Heart left ventricle (tissue), 16 donors: ENCODE results near the gene TRRAP. TPM values are rescaled to one million over a fixed set of nuclear protein-coding genes. Genes with fewer than 3 reads are reported as not detected.

Experiments
- ATAC-seq, 4 donors: fragments of 200-7000 bp; cut with Tn5 transposase; one replicate each; pipeline ENCODE4 v1.9.1; 2020 to 2022; ENCODE audit warnings: moderate library complexity in 4 of 4, mild to moderate bottlenecking in 3 of 4, moderate number of reproducible peaks in 1 of 4
- DNase-seq, 5 donors: peaks; one replicate each; pipeline ENCODE4 v3.0.0-alpha.2; 2020
- H3K27ac ChIP-seq, 12 donors: fragments of 200-600 bp; sonication (generic) in 4 of 12; one replicate each; pipeline versions ENCODE4 v1.5.0 to v1.8.0; 2016 to 2022; ENCODE audit warnings: mild to moderate bottlenecking in 2 of 12
- H3K27me3 ChIP-seq, 9 donors: fragments of 200-600 bp; sonication (generic) in 2 of 9; one replicate each; pipeline versions ENCODE4 v1.5.1 to v1.8.0; 2016 to 2022; ENCODE audit warnings: mild to moderate bottlenecking in 3 of 9
- H3K36me3 ChIP-seq, 9 donors: fragments of 200-600 bp; sonication (generic) in 2 of 9; one replicate each; pipeline versions ENCODE4 v1.5.0 to v1.8.0; 2018 to 2022; ENCODE audit warnings: mild to moderate bottlenecking in 2 of 9
- H3K4me1 ChIP-seq, 12 donors: fragments of 200-600 bp; sonication (generic) in 4 of 12; one replicate each; pipeline versions ENCODE4 v1.5.0 to v1.8.0; 2016 to 2022; ENCODE audit warnings: mild to moderate bottlenecking in 3 of 12
- H3K4me3 ChIP-seq, 12 donors: fragments of 200-600 bp; sonication (generic) in 4 of 12; one replicate each; pipeline versions ENCODE4 v1.5.0 to v1.8.0; 2017 to 2022; ENCODE audit warnings: mild to moderate bottlenecking in 9 of 12, moderate library complexity in 4 of 12
- H3K9me3 ChIP-seq, 12 donors: fragments of 200-600 bp; sonication (generic) in 4 of 12; one replicate each; pipeline versions ENCODE4 v1.5.0 to v1.8.0; 2016 to 2022; ENCODE audit warnings: mild to moderate bottlenecking in 1 of 12
- POLR2A ChIP-seq, 2 donors: fragments of 450-650 bp; IDR thresholded peaks; one replicate each; pipeline ENCODE4 v1.6.1; 2017; ENCODE audit warnings: antibody characterized with exemption in 2 of 2, mild to moderate bottlenecking in 2 of 2, moderate library complexity in 2 of 2
- WGBS, 4 donors: extraction: QIAGEN DNeasy Blood & Tissue Kit in 2 of 4; methylation state at CpG; one replicate each; pipeline versions ENCODE4 v1.1.5 to v1.1.7; 2013 to 2018; 5-methylcytosine and 5-hydroxymethylcytosine counted together
- intact Hi-C, 10 donors: fragments of 100-400 bp; cut with DNase I; formaldehyde crosslinking; loops; one replicate each; pipeline versions ENCODE4 v1.11.1 to v1.14.2; 2022
- polyA plus RNA-seq, 2 donors: library from polyadenylated mRNA; stranded (reverse); fragments of 200-250 nt; gene quantifications; one replicate each; pipeline ENCODE4 v1.2.3, GENCODE V29; 2013
- total RNA-seq, 9 donors: library from RNA; depleted of rRNA in 2 of 9; stranded (reverse); fragments of >200 nt in 2 of 9; fragmentation: NEBNext Ultra II Directional in 3 of 9; extraction: Animal tissue kit (Norgen Biotek cat#: 25700) in 3 of 9; gene quantifications; one replicate each; pipeline versions ENCODE4 v1.1.0 to v1.2.4, GENCODE V29; 2016 to 2023
- TF ChIP-seq, protein P1 (sequence below), 12 donors: fragments of 200-600 bp; sonication (generic) in 4 of 12; IDR thresholded peaks; one replicate each; pipeline versions ENCODE4 v1.5.0 to v1.8.0; 2018 to 2022; ENCODE audit warnings: antibody characterized with exemption in 12 of 12, mild to moderate bottlenecking in 5 of 12
- donor health status: ischemic (EF 13 %, LVEDD 7.1; RV severe dilation, severe dysfunction).
- donor health status: healthy with polysubstance abuse.
- donor health status: DM: no; HTN: yes; CAD: no.
- donor health status: DM: no; HTN: no; CAD: no.
- donor health status: ischemic (EF 25% LVEDD 6.9; RV normal size, moderate dysfunction).
- donor health status: ischemic (EF 25% LVEDD 5.7; RV mildly dilated, moderate dysfunction).
- donor health status: healthy.
- donor health status: DM: yes; HTN: yes; CAD: no.
- donor health status: ischemic (EF 35%, LVEDD 5.7; RV mildly dilated, moderate dysfunction).
- donor health status: nonischemic (EF 11% LVEDD 7.7; RV severe dilation, severe dysfunction).
- donor health status: DM: yes; HTN: yes; CAD: no.
- donor health status: PGD.
- donor health status: ischemic (EF 29% LVEDD 5.4; RV normal size, mild dysfunction).
- donor health status: nonischemic (EF 23%, LVEDD 6.1; RV moderate dilation, normal function).

Gene TRRAP
- total and polyA plus RNA-seq, 11 donors, result 9.2 to 29.6 (median 21.6) TPM

DNA sequence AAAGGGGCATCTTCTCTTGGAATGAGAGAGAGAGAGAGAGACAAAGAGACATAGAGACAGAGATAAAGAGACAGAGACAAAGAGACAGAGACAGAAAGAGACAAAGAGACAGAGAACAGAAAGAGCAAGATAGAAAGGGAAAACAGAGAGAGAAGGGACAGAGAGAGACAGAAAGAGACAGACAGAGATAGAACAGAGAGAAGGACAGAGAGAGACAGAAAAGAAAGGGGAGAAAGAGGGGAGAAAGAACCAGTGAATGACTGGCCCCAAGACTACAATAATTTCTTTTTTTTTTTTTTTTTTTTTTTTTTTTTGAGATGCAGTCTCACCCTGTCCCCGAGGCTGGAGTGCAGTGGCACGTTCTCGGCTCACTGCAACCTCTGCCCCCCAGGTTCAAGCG is 16.1 kb upstream of the TRRAP start:
- WGBS, 4 donors, result 65 to 81% (median 71%) methylated on average over 4 of the region's 4 CpGs
- Histone ChIP-seq H3K4me1 (peaks cover 0 to 2% (median 0%) of the 10 kb centered on the region in 12 donors), H3K27ac (no peak overlapping the region), H3K36me3 (no peaks in the 10 kb centered on the region), H3K27me3 (peaks cover 0 to 7% (median 0%) of the 10 kb centered on the region in 9 donors), H3K9me3 (no peaks in the 10 kb centered on the region), H3K4me3 (no peak overlapping the region)
- DNase-seq, result no peak
- intact Hi-C loops, result no loop called here
- ATAC-seq, result no peak
- TF ChIP-seq, protein P1, sequence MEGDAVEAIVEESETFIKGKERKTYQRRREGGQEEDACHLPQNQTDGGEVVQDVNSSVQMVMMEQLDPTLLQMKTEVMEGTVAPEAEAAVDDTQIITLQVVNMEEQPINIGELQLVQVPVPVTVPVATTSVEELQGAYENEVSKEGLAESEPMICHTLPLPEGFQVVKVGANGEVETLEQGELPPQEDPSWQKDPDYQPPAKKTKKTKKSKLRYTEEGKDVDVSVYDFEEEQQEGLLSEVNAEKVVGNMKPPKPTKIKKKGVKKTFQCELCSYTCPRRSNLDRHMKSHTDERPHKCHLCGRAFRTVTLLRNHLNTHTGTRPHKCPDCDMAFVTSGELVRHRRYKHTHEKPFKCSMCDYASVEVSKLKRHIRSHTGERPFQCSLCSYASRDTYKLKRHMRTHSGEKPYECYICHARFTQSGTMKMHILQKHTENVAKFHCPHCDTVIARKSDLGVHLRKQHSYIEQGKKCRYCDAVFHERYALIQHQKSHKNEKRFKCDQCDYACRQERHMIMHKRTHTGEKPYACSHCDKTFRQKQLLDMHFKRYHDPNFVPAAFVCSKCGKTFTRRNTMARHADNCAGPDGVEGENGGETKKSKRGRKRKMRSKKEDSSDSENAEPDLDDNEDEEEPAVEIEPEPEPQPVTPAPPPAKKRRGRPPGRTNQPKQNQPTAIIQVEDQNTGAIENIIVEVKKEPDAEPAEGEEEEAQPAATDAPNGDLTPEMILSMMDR (IDR thresholded peaks at IDR 0.05), result no peak
- TF ChIP-seq POLR2A (IDR thresholded peaks at IDR 0.05), result no peak

GRCh38 chr7:98862716-98863420 is 15.5 kb upstream of the TRRAP start:
- DNase-seq (no peak), ATAC-seq (no peak)
- no peaks in the 10 kb centered on the region for H3K9me3 ChIP-seq
- WGBS, 4 donors, result 92 to 94% (median 94%) methylated on average over 26 to 29 of the region's 29 CpGs
- peaks cover 0 to 7% (median 0%) of the 10 kb centered on the region in 9 donors for H3K27me3 ChIP-seq
- H3K36me3 ChIP-seq, result no peaks in the 10 kb centered on the region
- TF ChIP-seq POLR2A (IDR thresholded peaks at IDR 0.05), result no peak
- TF ChIP-seq, protein P1 (IDR thresholded peaks at IDR 0.05), result no peak
- no peak overlapping the region for H3K27ac ChIP-seq
- intact Hi-C loops, result no loop called here
- H3K4me3 ChIP-seq, result no peak overlapping the region
- peaks cover 0 to 6% (median 0%) of the 10 kb centered on the region in 12 donors for H3K4me1 ChIP-seq

- Histone ChIP-seq H3K4me3 (no peak overlapping the region), H3K36me3 (no peaks in the 10 kb centered on the region), H3K27me3 (peaks cover 0 to 13% (median 0%) of the 10 kb centered on the region in 9 donors), H3K9me3 (no peaks in the 10 kb centered on the region), H3K4me1 (peaks cover 0 to 6% (median 0%) of the 10 kb centered on the region in 12 donors), H3K27ac (no peak overlapping the region)
- intact Hi-C loops, result no loop called here
- TF ChIP-seq POLR2A (IDR thresholded peaks at IDR 0.05), result no peak
- TF ChIP-seq, protein P1 (IDR thresholded peaks at IDR 0.05), result no peak
- 71 to 93% (median 90%) methylated on average over 2 of the region's 2 CpGs for WGBS, 4 donors
- DNase-seq (no peak), ATAC-seq (no peak)
Observed at GRCh38 chr7:98863601-98864000, 14.7 kb upstream of the TRRAP start.

- H3K27ac ChIP-seq, result no peak overlapping the region
- no peaks in the 10 kb centered on the region for H3K9me3 ChIP-seq
- WGBS, 4 donors, result 72 to 77% (median 75%) methylated on average over 14 of the region's 14 CpGs
- TF ChIP-seq POLR2A (IDR thresholded peaks at IDR 0.05), result no peak
- TF ChIP-seq, protein P1 (IDR thresholded peaks at IDR 0.05), result no peak
- H3K27me3 ChIP-seq, result peaks cover 0 to 26% (median 8%) of the 10 kb centered on the region in 9 donors
- H3K4me3 ChIP-seq, result no peak overlapping the region
- DNase-seq, result no peak
- H3K4me1 ChIP-seq, result peaks cover 0 to 14% (median 2%) of the 10 kb centered on the region in 12 donors
- intact Hi-C loops, result no loop called here
- H3K36me3 ChIP-seq, result no peaks in the 10 kb centered on the region
- no peak for ATAC-seq
Observed at GRCh38 chr7:98864731-98865453, 13.4 kb upstream of the TRRAP start.
